GM18951 (cell line): ENCODE measurements around the gene TMEM171.

Source experiments
- POLR2A ChIP-seq: IDR thresholded peaks from 4 replicates; pipeline ENCODE4 v1.6.1; 2011; ENCODE audit warnings: mild to moderate bottlenecking; ENCODE audit not compliant: insufficient read length, insufficient read depth; ENCODE audit errors: extremely low read depth
- in situ Hi-C: fragments of 300-500 bp; cut with MboI; formaldehyde crosslinking; loops from one replicate; pipeline ENCODE4 v1.12.0; 2022; ENCODE audit warnings: low sequenced_read_pairs, mixed read lengths, inconsistent platforms; ENCODE audit not compliant: unreplicated experiment

The TMEM171 gene

GRCh38 chr5:73176250-73176649, 55.9 kb downstream of the TMEM171 start:
- in situ Hi-C loops: no loop called here
- TF ChIP-seq POLR2A: no peak

GRCh38 chr5:73178265-73178664, 57.9 kb downstream of the TMEM171 start:
- TF ChIP-seq POLR2A: no peak
- in situ Hi-C loops: no loop called here

- in situ Hi-C loops: no loop called here
- TF ChIP-seq POLR2A: no peak
Measured at GRCh38 chr5:73179730-73180129, 59.4 kb downstream of the TMEM171 start.

- no peak for TF ChIP-seq POLR2A
- in situ Hi-C loops: no loop called here
Measured at GRCh38 chr5:73180566-73180965, 60.2 kb downstream of the TMEM171 start.
